Non-pigmented ciliary epithelial cell (primary cell): ENCODE measurements around the gene MGAT4A.
A peak's percentile ranks its signal among the peaks of the same experiment; 100 is the strongest.
"Not testable (repeated sequence)": the region's sequence is repeated elsewhere in the genome, so short reads cannot be mapped to it uniquely, and the experiment has no call there.

Source experiments
- DNase-seq: peaks from one replicate; pipeline ENCODE4 v3.0.0-alpha.2; 2010; ENCODE audit warnings: low read depth

Gene MGAT4A

GRCh38 chr2:98607104-98607503 is 123.8 kb downstream of the MGAT4A start:
- no peak for DNase-seq

DNA sequence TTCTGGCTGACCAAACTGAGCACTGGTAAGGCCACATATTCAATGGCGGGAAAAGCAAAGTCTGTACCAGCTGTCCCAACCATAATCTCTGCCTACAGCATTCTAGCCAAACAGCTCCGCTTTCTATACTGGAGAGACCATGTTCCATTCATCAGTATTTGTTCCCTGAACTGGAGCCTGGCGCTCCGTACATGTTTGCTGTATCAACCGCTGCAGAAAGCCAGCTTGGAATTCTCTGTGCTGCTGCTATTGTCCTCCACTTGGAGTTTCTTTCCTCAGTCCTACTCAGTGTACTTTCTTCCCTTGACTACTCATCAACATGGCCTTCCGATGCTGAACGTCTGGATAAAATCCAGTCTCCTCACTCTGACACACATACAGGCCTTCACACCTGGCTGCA is 124.5 kb downstream of the MGAT4A start:
- DNase-seq: no peak

DNA sequence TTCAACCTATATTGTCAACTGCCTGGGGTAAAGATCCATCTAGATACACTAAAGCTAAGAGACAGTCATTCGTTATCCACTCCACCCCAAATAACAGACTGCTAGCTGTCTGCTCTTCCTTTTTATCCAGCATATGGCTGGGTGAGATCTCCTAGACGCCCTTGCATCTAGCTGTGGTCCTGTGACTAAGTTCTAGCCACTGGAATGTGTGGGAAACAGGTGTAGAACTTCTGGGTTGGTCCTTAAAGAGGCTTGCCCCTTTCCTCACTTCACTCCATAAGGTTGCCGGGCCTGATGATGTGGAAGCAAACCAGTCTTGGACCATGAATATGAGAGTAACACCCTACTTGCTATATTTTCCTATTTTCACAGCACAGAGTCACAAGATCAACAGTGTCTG is 125.9 kb downstream of the MGAT4A start:
- DNase-seq: no peak

DNA sequence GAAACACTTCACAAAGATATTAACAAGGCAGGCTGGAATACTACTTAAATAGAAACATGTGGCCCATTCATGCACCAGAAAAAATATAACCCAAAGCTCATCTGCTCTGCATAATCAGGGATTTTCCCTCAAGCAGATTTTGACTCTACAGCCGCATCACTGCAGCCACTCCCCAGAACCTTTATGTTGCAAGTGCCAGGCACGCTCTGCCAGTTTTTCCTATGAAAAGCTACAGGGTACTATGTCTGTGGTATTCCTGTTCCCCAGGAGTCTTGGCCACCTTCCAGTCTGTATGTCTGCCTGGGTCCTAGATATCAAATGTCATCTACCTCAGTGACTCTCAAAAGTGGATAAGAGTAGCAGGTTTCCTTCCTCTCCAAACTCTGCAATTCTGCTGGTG is 126.4 kb downstream of the MGAT4A start:
- no peak for DNase-seq

DNA sequence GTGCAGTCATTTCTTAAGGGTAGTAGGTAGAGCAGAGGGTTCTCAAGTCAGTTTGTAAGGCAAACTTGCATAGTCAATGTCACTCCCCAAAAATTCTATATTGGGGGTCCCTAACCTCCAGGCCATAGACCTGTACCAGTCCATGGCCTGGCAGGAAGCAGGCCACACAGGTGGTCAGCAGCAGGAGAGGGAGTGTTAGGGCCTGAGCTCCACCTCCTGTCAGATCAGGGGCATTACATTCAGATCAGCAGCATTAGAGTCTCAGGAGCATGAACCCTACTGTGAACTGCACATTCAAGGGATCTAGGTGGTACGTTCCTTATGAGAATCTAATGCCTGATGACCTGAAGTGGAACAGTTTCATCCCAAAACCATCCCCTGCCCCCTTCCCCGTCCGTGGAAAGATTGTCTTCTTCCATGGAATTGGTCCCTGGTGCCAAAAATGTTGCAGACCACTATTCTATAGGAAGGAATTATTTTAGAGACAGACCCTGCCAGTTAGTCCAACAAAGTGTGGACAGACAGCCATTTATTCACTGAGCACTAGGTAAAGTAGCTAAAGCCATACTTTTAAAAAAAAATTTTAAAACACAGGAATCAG is 129.3 kb downstream of the MGAT4A start:
- no peak for DNase-seq

- DNase-seq: peak; percentile 24
Observed at GRCh38 chr2:98598781-98599428, 132.0 kb downstream of the MGAT4A start.

DNA sequence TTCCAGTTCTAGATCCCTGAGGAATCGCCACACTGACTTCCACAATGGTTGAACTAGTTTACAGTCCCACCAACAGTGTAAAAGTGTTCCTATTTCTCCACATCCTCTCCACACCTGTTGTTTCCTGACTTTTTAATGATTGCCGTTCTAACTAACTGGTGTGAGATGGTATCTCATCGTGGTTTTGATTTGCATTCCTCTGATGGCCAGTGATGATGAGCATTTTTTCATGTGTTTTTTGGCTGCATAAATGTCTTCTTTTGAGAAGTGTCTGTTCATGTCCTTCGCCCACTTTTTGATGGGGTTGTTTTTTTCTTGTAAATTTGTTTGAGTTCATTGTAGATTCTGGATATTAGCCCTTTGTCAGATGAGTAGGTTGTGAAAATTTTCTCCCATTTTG is 136.3 kb downstream of the MGAT4A start:
- DNase-seq: not testable (repeated sequence)

GRCh38 chr2:98592565-98592964 is 138.4 kb downstream of the MGAT4A start:
- no peak for DNase-seq

DNA sequence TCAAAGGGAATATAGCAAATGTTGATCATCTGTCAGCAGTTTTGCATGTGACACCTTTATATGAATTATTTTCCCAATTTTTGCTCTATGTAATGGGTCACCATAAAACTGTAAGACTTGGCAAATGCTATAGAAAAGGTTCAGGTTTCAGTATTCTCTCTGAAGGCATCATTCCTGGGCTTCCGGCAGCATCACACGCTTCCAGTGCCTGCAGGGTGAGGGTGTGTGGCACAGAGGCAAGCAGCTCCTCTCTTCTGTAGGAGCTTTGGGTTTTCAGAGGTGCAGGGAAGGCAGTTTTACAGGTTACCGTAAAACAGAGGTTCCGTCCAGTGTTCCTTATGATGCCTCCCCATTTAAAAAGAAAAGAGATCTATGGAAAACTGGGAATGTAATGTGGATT is 141.4 kb downstream of the MGAT4A start:
- DNase-seq: no peak

GRCh38 chr2:98588880-98589431 is 142.0 kb downstream of the MGAT4A start:
- DNase-seq: no peak

GRCh38 chr2:98586551-98587140 is 144.3 kb downstream of the MGAT4A start:
- no peak for DNase-seq

DNA sequence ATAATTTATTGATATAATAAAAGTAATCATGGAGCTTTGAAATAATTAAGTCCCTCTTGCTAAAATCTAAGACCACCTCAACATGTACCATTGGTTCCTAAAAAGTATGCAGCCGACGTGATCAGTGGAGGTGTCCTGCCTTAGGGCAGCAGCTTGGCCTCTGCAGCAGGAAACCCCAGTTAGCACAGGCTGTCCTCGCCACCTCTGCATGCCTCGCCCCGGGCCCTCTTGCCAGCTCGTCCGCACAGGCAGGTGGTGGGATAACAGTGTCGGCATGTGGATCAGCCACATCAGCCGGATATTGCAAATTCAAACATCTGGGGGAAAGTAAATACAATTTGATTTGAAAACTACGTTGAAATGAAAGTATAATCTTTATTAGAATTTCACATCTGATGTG is 145.5 kb downstream of the MGAT4A start:
- no peak for DNase-seq

DNA sequence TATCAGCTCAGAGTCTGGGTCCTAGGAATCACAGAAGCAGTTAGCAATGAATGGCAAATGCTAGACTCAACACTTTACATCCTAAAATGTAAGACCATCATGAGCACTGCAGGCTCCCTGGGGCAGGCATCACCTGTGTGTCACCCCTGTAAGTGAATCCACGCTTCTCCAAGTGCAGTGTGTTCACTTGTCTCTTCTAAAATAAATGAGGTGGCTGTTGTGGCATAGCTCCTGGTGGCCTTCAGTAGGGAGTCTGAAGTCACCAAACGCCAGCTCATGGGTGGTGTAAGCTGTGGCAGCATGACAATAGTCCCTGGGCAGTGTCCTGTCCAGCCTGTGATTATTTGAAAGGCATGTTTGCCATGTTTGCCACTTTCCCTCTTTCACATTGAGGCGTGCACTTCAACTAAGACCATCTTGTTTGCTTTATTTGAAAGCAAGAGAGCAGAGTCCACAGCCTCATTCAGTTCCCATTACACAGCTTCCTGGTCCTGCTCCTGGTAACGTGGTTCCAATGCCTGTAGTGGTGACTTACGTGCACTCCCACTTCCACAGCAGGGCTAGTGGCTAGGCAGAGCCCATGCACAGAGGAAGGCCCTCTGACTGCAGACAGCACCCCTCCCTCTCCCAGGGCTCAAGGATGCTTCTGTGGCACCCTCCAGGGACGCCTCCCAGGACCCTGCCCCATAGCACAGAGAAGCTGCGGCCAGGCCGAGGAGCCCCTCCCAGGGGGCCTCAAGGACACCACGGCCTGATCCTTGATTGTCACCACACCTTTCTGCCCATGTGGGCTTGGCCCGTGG is 146.9 kb downstream of the MGAT4A start:
- no peak for DNase-seq

DNA sequence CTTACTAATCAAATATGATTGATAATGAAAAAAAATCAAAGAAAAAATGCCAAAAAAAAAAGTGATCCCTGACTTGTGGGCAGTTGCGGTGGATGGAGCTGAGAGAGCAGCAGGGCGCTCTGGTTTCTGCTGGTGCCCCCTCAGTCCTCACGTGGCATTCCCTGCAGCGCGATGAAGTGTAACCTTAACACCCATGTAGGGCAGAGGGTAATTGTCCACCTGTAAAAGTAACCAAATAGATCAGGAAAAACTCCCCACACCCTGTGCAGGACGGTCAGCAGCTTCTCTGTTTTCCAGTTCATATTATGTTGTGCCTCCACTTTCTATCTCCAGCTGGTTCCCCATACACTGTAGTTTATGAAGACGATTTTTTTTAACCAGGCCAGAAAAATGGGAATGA is 147.7 kb downstream of the MGAT4A start:
- no peak for DNase-seq

DNA sequence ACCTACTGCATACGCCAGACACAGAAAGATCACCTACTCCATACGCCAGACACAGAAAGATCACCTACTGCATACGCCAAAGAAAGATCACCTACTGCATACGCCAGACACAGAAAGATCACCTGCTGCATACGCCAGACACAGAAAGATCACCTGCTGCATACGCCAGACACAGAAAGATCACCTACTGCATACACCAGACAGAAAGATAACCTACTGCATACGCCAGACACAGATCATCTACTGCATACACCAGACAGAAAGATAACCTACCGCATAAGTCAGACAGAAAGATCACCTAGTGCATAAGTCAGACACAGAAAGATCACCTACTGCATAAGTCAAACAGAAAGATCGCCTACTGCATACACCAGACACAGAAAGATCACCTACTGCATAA is 148.4 kb downstream of the MGAT4A start:
- no peak for DNase-seq

DNA sequence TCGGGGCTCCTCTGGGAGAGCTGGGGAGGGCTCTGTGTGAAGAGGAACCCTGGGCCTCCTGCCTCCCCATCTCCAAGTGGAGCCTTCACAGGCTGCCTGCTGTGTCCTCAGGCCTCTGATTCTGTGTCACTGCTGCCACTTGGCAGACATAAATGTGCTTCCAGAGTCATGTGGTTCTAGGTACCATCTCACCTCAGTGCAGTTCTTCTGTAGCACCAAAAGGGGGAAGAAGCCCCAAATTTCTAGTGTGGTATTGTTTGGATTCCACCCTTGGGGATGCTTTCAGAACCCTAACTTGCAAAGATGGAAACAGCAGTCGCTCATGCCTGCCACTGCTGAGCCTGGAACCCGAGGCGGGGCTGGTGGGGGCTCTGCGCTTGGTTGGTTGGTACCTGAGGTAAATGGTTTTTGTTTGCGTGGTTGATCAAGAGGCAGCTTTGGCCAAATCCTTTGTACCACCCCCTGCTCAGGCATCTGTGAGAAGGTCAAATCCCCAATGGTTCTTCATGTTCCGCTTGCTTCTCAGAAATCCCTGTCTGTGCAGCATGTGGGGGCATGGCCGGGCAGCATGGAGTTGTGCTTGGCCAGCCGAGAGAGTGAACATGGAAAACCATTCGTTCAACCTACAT is 150.2 kb downstream of the MGAT4A start:
- no peak for DNase-seq

GRCh38 chr2:98579926-98580325 is 151.0 kb downstream of the MGAT4A start:
- no peak for DNase-seq

DNA sequence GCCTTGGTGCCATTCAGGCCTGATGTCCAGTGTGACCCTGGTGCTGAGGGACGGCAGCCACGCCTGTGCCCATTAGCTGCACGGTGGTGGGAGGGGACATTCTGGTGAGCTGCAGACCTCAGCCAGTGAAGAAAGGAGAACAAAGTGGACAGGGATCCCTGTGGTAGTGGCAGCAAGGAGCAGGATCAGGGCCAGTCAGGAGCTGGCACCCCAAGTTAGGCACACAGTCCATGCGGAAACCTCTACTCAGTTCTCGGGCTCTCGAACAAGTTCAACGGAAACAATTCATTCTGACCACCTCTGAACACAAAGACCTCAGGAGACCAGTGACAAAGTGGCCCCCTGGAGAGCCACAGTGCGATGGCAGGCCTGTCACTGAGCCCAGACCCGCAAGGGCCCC is 152.7 kb downstream of the MGAT4A start:
- no peak for DNase-seq

GRCh38 chr2:98577313-98577712 is 153.6 kb downstream of the MGAT4A start:
- no peak for DNase-seq

GRCh38 chr2:98576666-98577312 is 154.1 kb downstream of the MGAT4A start:
- DNase-seq: no peak

DNA sequence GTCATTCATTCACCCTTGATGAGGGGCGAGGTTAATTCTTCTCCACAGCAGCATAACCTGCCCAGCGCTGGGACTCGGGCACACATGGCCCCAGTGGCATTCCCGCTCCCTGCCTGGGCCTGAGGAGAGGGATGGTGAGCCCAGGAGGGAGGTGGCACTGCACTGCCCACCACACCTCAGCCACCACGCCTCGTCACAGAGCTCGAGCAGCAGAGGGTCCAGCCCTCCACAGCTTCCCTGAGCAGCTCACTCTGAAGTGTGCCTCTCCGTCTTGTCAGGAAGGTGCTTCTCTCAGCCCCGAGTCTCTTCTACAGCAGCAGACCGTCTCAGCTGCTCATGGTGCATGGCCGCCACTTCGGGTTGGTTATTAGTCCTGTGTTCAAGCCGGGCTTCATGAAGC is 157.5 kb downstream of the MGAT4A start:
- DNase-seq: no peak

- no peak for DNase-seq
Observed at GRCh38 chr2:98572676-98573075, 158.3 kb downstream of the MGAT4A start.
